HCT116 (cell line): ENCODE measurements around the gene HCN2. TPM values are rescaled to one million over a fixed set of nuclear protein-coding genes. Genes with fewer than 3 reads are reported as not detected.

Source experiments
- ATAC-seq: fragments of 200-7000 bp; cut with Tn5 transposase; 2 replicates; pipeline ENCODE4 v1.9.1; 2020; ENCODE audit warnings: mild to moderate bottlenecking, moderate library complexity
- BruUV-seq: library from RNA; stranded (reverse); fragments of 400-500 nt; replicated peaks from 2 replicates; lab custom pipeline; 2021; lab: Mats Ljungman, UMichigan
- CTCF ChIA-PET: fragments of 300-600 bp; sonication (Branson Sonifier 250); formaldehyde crosslinking; loops from one replicate; lab custom pipeline; 2021; ENCODE audit warnings: antibody characterized with exemption; lab: Charles Lee
- POLR2A ChIA-PET: fragments of 300-600, 350-600 bp; sonication (Branson Sonifier 250); formaldehyde crosslinking; loops from one replicate; lab custom pipeline; 2021; ENCODE audit warnings: antibody characterized with exemption; lab: Charles Lee
- RAD21 ChIA-PET, 2 experiments: fragments of 300-600 bp; sonication (Branson Sonifier 250); formaldehyde crosslinking; loops; one replicate each; lab custom pipeline; 2023; ENCODE audit warnings: low total read pairs in 2 of 2; ENCODE audit not compliant: uncharacterized antibody in 2 of 2, unreplicated experiment in 2 of 2, low non-redundant PET in 1 of 2; lab: Charles Lee
- DNase-seq: peaks from one replicate; pipeline ENCODE4 v3.0.0-alpha.2; 2010; ENCODE audit warnings: low read depth, low spot score
- H2AFZ ChIP-seq: fragments of 200-600 bp; shearing (Covaris generic), sonication (generic); 2 replicates; pipeline ENCODE4 v1.6.1; 2017; ENCODE audit warnings: low read depth, mixed run types, mixed read lengths, antibody characterized with exemption, low read length; ENCODE audit not compliant: poor library complexity, severe bottlenecking
- H3K27ac ChIP-seq: 2 replicates; pipeline ENCODE4 v1.5.1; 2012; ENCODE audit warnings: low read depth, low read length
- H3K27me3 ChIP-seq: fragments of 200-600 bp; sonication (generic); 2 replicates; pipeline ENCODE4 v1.6.1; 2016; ENCODE audit warnings: mixed run types, low read length, mixed read lengths; ENCODE audit not compliant: insufficient read depth
- H3K36me3 ChIP-seq, 2 experiments: fragments of 200-500 bp in 1 of 2; fragments of 200-600 bp in 1 of 2; sonication (Bioruptor generic) in 1 of 2; sonication (generic) in 1 of 2; 2 replicates each; pipeline versions ENCODE4 v1.5.1 to v1.6.1; 2014 to 2016; ENCODE audit warnings: low read length in 2 of 2, inconsistent platforms in 1 of 2, mixed read lengths in 1 of 2, mixed run types in 1 of 2; ENCODE audit not compliant: insufficient read depth in 2 of 2, control insufficient read depth in 1 of 2
- H3K4me1 ChIP-seq, 2 experiments: fragments of 200-600 bp in 1 of 2; sonication (generic) in 1 of 2; 2 replicates each; pipeline versions ENCODE4 v1.5.1 to v1.6.1; 2012 to 2017; ENCODE audit warnings: low read length in 2 of 2, inconsistent platforms in 1 of 2, mild to moderate bottlenecking in 1 of 2, mixed read lengths in 1 of 2, mixed run types in 1 of 2, moderate library complexity in 1 of 2; ENCODE audit not compliant: insufficient read depth in 2 of 2, control insufficient read depth in 1 of 2
- H3K4me2 ChIP-seq: fragments of 200-600 bp; sonication (generic); 2 replicates; pipeline ENCODE4 v1.6.1; 2017; ENCODE audit warnings: mixed run types, low read length, mixed read lengths
- H3K4me3 ChIP-seq, 2 experiments: fragments of 200-600 bp in 1 of 2; sonication (generic) in 1 of 2; replicated peaks in 1 of 2; 2 replicates each; pipeline ENCODE4 v1.5.1; 2011 to 2016; ENCODE audit warnings: low read length in 2 of 2, control low read depth in 1 of 2, low read depth in 1 of 2, mild to moderate bottlenecking in 1 of 2, mixed read lengths in 1 of 2, mixed run types in 1 of 2
- H3K79me2 ChIP-seq: fragments of 200-600 bp; sonication (generic); 2 replicates; pipeline ENCODE4 v1.6.1; 2017; ENCODE audit warnings: mild to moderate bottlenecking, mixed run types, low read length, moderate library complexity, mixed read lengths; ENCODE audit not compliant: insufficient read depth
- H3K9ac ChIP-seq: fragments of 200-600 bp; sonication (generic); 2 replicates; pipeline ENCODE4 v1.6.1; 2016; ENCODE audit warnings: low read length, mixed read lengths
- H3K9me2 ChIP-seq: fragments of 200-600 bp; sonication (generic), shearing (Covaris generic); 2 replicates; pipeline ENCODE4 v1.6.1; 2017; ENCODE audit warnings: mixed run types, mild to moderate bottlenecking, moderate library complexity; ENCODE audit not compliant: insufficient read depth
- H3K9me3 ChIP-seq, 2 experiments: fragments of 200-500 bp in 1 of 2; fragments of 200-600 bp in 1 of 2; sonication (Bioruptor generic) in 1 of 2; sonication (generic) in 1 of 2; 2 replicates each; pipeline ENCODE4 v1.6.1; 2014 to 2017; ENCODE audit warnings: low read length in 2 of 2, mixed read lengths in 2 of 2, inconsistent platforms in 1 of 2, low read depth in 1 of 2, mild to moderate bottlenecking in 1 of 2, mixed run types in 1 of 2, moderate library complexity in 1 of 2; ENCODE audit not compliant: control insufficient read depth in 1 of 2, insufficient read depth in 1 of 2
- H4K20me1 ChIP-seq: fragments of 200-600 bp; sonication (generic), shearing (Covaris generic); 2 replicates; pipeline ENCODE4 v1.6.1; 2017; ENCODE audit warnings: mixed run types, mild to moderate bottlenecking, moderate library complexity; ENCODE audit not compliant: insufficient read depth
- CBX3 ChIP-seq: IDR thresholded peaks from 2 replicates; pipeline ENCODE4 v1.6.1; 2012; ENCODE audit warnings: low read depth
- CEBPB ChIP-seq: IDR thresholded peaks from 2 replicates; pipeline ENCODE4 v1.6.1; 2012; ENCODE audit warnings: low read depth
- EGR1 ChIP-seq: IDR thresholded peaks from 2 replicates; pipeline ENCODE4 v1.6.1; 2012; ENCODE audit warnings: low read depth
- EZH2 ChIP-seq: fragments of 200-600 bp; sonication (generic); IDR thresholded peaks from 2 replicates; pipeline ENCODE4 v1.6.1; 2017; ENCODE audit warnings: antibody characterized with exemption, mixed run types
- FOSL1 ChIP-seq: IDR thresholded peaks from 2 replicates; pipeline ENCODE4 v1.6.1; 2012; ENCODE audit warnings: low read depth
- JUND ChIP-seq: IDR thresholded peaks from 2 replicates; pipeline ENCODE4 v1.6.1; 2012
- POLR2A ChIP-seq: IDR thresholded peaks from 2 replicates; pipeline ENCODE4 v1.7.0; 2011; ENCODE audit warnings: borderline replicate concordance; ENCODE audit not compliant: insufficient read depth, insufficient read length; ENCODE audit errors: extremely low read depth
- RAD21 ChIP-seq: IDR thresholded peaks from 2 replicates; pipeline ENCODE4 v1.6.1; 2012; ENCODE audit warnings: low read depth, mild to moderate bottlenecking
- SIN3A ChIP-seq: IDR thresholded peaks from 2 replicates; pipeline ENCODE4 v1.6.1; 2012; ENCODE audit warnings: low read depth
- SRF ChIP-seq: IDR thresholded peaks from 2 replicates; pipeline ENCODE4 v1.6.1; 2012; ENCODE audit warnings: low read depth
- YY1 ChIP-seq: IDR thresholded peaks from 2 replicates; pipeline ENCODE4 v1.6.1; 2011; ENCODE audit warnings: low read length, low read depth, moderate library complexity, mild to moderate bottlenecking; ENCODE audit not compliant: insufficient replicate concordance; ENCODE audit errors: extremely low read depth
- ZFX ChIP-seq: fragments of 450-650 bp; IDR thresholded peaks from 2 replicates; pipeline ENCODE4 v1.6.1; 2017
- intact Hi-C: fragments of 100-400 bp; cut with micrococcal nuclease; formaldehyde crosslinking; loops from 2 replicates; pipeline ENCODE4 v1.10.0; 2022
- total RNA-seq: library from RNA; stranded (reverse); gene quantifications from one replicate; pipeline ENCODE4 v1.2.1, GENCODE V29; 2021; ENCODE audit not compliant: unreplicated experiment
- TF ChIP-seq, protein P1 (sequence below): IDR thresholded peaks from 2 replicates; pipeline ENCODE4 v1.6.1; 2011; ENCODE audit warnings: mild to moderate bottlenecking, low read length, moderate library complexity; ENCODE audit not compliant: insufficient replicate concordance; ENCODE audit errors: extremely low read depth
- TF ChIP-seq, protein P2 (sequence below): IDR thresholded peaks from 2 replicates; pipeline ENCODE4 v1.6.1; 2012
- TF ChIP-seq, protein P3 (sequence below): IDR thresholded peaks from 2 replicates; pipeline ENCODE4 v1.6.1; 2012

The HCN2 gene
- total RNA-seq, 1 experiment from 2014 or later: 2.4 TPM

DNA sequence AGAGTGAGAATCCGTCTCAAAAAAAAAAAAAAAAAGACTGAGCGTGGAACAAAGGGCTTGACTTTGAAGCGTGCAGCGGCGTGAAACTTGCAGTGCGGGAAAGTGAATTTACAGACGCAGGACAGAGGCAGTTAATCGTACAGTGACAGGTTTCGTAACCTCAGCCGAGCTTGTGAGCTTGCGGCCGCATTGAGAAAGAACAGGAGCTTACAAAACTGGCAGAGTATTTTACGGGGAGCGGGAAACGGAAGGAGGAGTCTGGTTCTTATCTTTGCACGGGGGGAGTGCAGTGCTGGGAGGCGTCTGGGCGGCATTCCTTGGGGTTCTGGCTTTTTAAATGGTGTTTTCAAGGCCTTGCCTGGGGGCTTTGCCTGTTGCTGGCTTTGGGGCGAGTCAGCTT is 23.3 kb upstream of the HCN2 start:
- no peak for DNase-seq
- BruUV-seq: no TSS peak
- no peak for ATAC-seq
- no peak overlapping the region for H3K27ac ChIP-seq
- H3K36me3 ChIP-seq: peaks cover 0 to 3% of the 10 kb centered on the region in 2 experiments; a peak in 1 of 4 replicates
- CTCF ChIA-PET: no interaction called here
- no peaks in the 10 kb centered on the region for H3K9me2 ChIP-seq
- POLR2A ChIA-PET: interaction anchor here (2.1 kb wide), 1 partner anchor 10 kb away, joined by 6 read pairs; no protein-coding TSS in a partner anchor
- no peak overlapping the region for H2AFZ ChIP-seq
- no peaks in the 10 kb centered on the region for H3K79me2 ChIP-seq
- no peaks in the 10 kb centered on the region for H3K9me3 ChIP-seq
- no peak overlapping the region for H3K9ac ChIP-seq
- no peak overlapping the region for H3K4me2 ChIP-seq
- no peaks in the 10 kb centered on the region for H3K27me3 ChIP-seq
- H3K4me1 ChIP-seq: peaks cover 2 to 12% of the 10 kb centered on the region in 2 experiments; a peak in 2 of 4 replicates
- TF ChIP-seq EZH2 (no peak), CEBPB (no peak), CBX3 (no peak), ZFX (no peak)
- intact Hi-C loops: no loop called here
- no peaks in the 10 kb centered on the region for H4K20me1 ChIP-seq
- no peak overlapping the region for H3K4me3 ChIP-seq
- RAD21 ChIA-PET: no interaction called here

GRCh38 chr19:566844-567243 is 22.8 kb upstream of the HCN2 start:
- no peak for TF ChIP-seq FOSL1
- no peak for TF ChIP-seq CEBPB
- TF ChIP-seq, protein P1, sequence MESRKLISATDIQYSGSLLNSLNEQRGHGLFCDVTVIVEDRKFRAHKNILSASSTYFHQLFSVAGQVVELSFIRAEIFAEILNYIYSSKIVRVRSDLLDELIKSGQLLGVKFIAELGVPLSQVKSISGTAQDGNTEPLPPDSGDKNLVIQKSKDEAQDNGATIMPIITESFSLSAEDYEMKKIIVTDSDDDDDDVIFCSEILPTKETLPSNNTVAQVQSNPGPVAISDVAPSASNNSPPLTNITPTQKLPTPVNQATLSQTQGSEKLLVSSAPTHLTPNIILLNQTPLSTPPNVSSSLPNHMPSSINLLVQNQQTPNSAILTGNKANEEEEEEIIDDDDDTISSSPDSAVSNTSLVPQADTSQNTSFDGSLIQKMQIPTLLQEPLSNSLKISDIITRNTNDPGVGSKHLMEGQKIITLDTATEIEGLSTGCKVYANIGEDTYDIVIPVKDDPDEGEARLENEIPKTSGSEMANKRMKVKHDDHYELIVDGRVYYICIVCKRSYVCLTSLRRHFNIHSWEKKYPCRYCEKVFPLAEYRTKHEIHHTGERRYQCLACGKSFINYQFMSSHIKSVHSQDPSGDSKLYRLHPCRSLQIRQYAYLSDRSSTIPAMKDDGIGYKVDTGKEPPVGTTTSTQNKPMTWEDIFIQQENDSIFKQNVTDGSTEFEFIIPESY: no peak
- no peak for TF ChIP-seq EGR1
- no peak for TF ChIP-seq SIN3A
- no peak for TF ChIP-seq CBX3
- TF ChIP-seq POLR2A: no peak
- no peak for TF ChIP-seq SRF
- TF ChIP-seq, protein P2, sequence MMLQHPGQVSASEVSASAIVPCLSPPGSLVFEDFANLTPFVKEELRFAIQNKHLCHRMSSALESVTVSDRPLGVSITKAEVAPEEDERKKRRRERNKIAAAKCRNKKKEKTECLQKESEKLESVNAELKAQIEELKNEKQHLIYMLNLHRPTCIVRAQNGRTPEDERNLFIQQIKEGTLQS: no peak
- TF ChIP-seq, protein P3, sequence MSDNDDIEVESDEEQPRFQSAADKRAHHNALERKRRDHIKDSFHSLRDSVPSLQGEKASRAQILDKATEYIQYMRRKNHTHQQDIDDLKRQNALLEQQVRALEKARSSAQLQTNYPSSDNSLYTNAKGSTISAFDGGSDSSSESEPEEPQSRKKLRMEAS: no peak
- TF ChIP-seq YY1: no peak
- TF ChIP-seq RAD21: no peak
- no peak for TF ChIP-seq EZH2
- TF ChIP-seq JUND: no peak
- TF ChIP-seq ZFX: no peak
- POLR2A ChIA-PET: interaction anchor here (2.1 kb wide), 1 partner anchor 11 kb away, joined by 6 read pairs; no protein-coding TSS in a partner anchor
- Histone ChIP-seq H3K9me2 (no peaks in the 10 kb centered on the region), H2AFZ (no peak overlapping the region), H4K20me1 (no peaks in the 10 kb centered on the region), H3K79me2 (no peaks in the 10 kb centered on the region), H3K4me2 (no peak overlapping the region), H3K4me1 (peaks cover 2 to 17% of the 10 kb centered on the region in 2 experiments; a peak in 2 of 4 replicates), H3K27me3 (no peaks in the 10 kb centered on the region), H3K9me3 (no peaks in the 10 kb centered on the region), H3K27ac (no peak overlapping the region), H3K36me3 (peaks cover 0 to 3% of the 10 kb centered on the region in 2 experiments; a peak in 1 of 4 replicates), H3K9ac (no peak overlapping the region), H3K4me3 (no peak overlapping the region)
- ATAC-seq (no peak), DNase-seq (no peak)
- BruUV-seq: no TSS peak
- RAD21 ChIA-PET: no interaction called here
- intact Hi-C loops: no loop called here
- CTCF ChIA-PET: no interaction called here
